ENCODE data around the gene SLC38A10. TPM values are rescaled to one million over a fixed set of nuclear protein-coding genes. Genes with fewer than 3 reads are reported as not detected.

The SLC38A10 gene
- total RNA-seq, 1 donor from 2014 or later: 67.5 TPM

DNA sequence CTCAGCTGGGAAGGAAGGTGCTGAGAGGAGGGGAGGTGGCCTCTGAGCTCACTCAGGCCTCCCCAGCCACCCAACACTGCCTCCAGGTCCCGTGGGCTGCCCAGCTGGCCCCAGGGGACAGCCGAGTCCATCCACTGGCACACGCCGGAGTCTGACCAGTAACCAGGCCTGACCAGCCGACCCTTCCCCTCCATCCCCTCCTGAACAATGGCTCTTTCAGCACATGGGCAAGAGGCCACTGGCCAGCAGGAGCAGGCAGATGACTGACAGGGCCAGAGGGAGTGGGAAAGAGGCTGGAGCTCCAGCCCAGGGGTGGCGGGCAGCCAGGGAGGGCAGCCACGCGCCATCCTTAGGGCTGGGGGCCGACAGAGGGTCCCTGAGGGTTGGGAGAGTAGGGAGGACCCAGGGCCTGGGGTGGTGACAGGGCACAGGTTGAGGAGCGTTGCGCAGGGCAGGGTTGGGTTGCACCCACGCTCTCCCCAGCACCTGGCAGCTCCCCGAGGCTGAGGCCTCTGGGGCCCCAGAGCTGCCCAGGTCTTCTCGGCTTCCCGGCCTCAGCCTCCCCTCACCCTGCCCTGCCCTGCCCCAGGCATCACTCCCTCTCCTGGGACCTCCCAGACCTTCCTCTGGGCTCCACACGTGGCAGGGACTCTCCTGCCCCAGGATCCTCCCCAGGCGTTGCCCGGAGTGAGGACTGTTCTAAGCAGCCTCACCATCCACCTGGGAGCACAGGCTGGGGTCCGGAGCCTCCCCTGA, 20.2 kb upstream of the SLC38A10 start:
- no peak overlapping the region for H3K27ac ChIP-seq
- H3K27me3 ChIP-seq: no peaks in the 10 kb centered on the region
- H3K36me3 ChIP-seq: no peaks in the 10 kb centered on the region
- H3K4me3 ChIP-seq: no peak overlapping the region
- intact Hi-C loops (cut with DNase I): no loop called here
- no peak for TF ChIP-seq POLR2A (IDR thresholded peaks at IDR 0.05)
- TF ChIP-seq POLR2AphosphoS5 (IDR thresholded peaks at IDR 0.05; ENCODE audit: insufficient read depth in 1 of 2, low read depth in 1 of 2): no peak
- TF ChIP-seq, protein P1, sequence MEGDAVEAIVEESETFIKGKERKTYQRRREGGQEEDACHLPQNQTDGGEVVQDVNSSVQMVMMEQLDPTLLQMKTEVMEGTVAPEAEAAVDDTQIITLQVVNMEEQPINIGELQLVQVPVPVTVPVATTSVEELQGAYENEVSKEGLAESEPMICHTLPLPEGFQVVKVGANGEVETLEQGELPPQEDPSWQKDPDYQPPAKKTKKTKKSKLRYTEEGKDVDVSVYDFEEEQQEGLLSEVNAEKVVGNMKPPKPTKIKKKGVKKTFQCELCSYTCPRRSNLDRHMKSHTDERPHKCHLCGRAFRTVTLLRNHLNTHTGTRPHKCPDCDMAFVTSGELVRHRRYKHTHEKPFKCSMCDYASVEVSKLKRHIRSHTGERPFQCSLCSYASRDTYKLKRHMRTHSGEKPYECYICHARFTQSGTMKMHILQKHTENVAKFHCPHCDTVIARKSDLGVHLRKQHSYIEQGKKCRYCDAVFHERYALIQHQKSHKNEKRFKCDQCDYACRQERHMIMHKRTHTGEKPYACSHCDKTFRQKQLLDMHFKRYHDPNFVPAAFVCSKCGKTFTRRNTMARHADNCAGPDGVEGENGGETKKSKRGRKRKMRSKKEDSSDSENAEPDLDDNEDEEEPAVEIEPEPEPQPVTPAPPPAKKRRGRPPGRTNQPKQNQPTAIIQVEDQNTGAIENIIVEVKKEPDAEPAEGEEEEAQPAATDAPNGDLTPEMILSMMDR (IDR thresholded peaks at IDR 0.05): no peak
- no peaks in the 10 kb centered on the region for H3K9me3 ChIP-seq
- DNase-seq (ENCODE audit: extremely low spot score in 2 of 2): no peak
- no peaks in the 10 kb centered on the region for H3K4me1 ChIP-seq

DNA sequence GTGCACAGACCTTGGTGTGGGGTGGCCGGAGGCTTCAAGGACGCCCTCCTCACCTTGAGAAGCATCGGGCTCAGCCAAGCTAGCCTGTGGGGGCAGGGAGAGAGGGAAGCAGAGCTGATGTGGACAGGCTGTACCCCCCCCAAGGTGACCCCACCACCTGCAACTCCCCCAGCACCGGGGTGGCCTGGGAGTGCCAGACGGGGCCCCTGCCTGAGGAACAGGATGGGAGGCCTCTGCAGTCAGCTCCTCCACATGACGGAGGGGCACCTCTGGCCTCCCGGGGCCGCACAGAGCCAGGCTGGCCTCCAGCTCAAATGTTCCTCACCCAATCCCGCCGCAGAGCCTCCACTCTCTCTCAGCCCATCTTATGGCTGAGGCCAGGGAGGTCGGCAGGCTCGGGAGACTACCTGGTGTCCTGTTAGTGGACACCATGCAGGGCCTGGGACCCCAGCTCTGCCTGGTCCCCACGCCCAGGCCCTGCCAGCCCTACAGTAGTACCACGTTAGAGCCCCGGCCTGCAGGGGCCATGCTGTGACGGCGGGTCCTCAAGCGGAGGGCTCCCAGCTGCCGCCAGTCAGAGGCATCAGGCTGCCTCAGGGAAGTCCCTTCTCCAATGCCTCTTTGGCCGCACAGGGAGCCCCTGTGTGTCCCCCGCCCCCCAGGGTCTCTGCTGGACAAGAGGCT, 19.4 kb upstream of the SLC38A10 start:
- DNase-seq (ENCODE audit: extremely low spot score in 2 of 2): no peak
- intact Hi-C loops (cut with DNase I): no loop called here
- Histone ChIP-seq H3K36me3 (no peaks in the 10 kb centered on the region), H3K27me3 (no peaks in the 10 kb centered on the region), H3K9me3 (no peaks in the 10 kb centered on the region), H3K4me1 (peaks cover 8% of the 10 kb centered on the region), H3K4me3 (no peak overlapping the region), H3K27ac (no peak overlapping the region)
- TF ChIP-seq, protein P1 (IDR thresholded peaks at IDR 0.05): no peak
- TF ChIP-seq POLR2AphosphoS5 (IDR thresholded peaks at IDR 0.05; ENCODE audit: insufficient read depth in 1 of 2, low read depth in 1 of 2): no peak
- no peak for TF ChIP-seq POLR2A (IDR thresholded peaks at IDR 0.05)

DNA sequence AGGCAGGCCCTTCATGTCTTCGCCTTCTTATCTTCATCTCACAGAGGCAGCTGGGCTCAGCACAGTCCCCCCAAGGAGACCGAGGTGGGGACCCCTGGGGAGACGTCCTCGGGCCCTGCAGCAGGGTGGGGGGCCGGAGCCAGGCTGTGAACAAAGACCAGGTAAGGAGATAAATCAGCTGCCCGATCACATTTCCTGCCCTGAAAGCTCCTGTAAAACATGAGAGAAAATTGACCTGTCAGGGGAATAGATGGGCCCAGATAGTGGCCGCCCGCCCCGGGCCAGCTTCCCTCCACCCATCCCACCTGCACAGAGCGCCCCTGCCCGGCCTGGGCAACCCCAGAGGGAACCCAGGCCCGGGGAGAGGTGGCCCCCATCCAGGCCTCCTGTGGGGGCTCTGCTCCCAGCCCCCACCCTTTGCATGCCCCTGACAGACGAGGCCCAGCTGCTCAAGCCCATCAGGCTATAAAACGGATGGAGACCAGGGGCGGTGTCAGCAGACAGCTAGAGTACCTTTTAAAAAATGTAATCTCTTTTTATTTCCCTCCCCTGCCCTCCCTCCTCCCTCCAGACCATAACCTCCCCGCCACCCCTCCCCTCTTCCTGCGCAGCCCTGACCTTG, 18.8 kb upstream of the SLC38A10 start:
- intact Hi-C loops (cut with DNase I): no loop called here
- Histone ChIP-seq H3K4me3 (no peak overlapping the region), H3K36me3 (no peaks in the 10 kb centered on the region), H3K27me3 (no peaks in the 10 kb centered on the region), H3K4me1 (peaks cover 14% of the 10 kb centered on the region), H3K9me3 (no peaks in the 10 kb centered on the region), H3K27ac (no peak overlapping the region)
- TF ChIP-seq, protein P1 (IDR thresholded peaks at IDR 0.05): no peak
- TF ChIP-seq POLR2A (IDR thresholded peaks at IDR 0.05): no peak
- TF ChIP-seq POLR2AphosphoS5 (IDR thresholded peaks at IDR 0.05; ENCODE audit: insufficient read depth in 1 of 2, low read depth in 1 of 2): no peak
- no peak for DNase-seq (ENCODE audit: extremely low spot score in 2 of 2)

- no peak for TF ChIP-seq POLR2AphosphoS5 (IDR thresholded peaks at IDR 0.05; ENCODE audit: insufficient read depth in 1 of 2, low read depth in 1 of 2)
- TF ChIP-seq, protein P1 (IDR thresholded peaks at IDR 0.05): no peak
- TF ChIP-seq POLR2A (IDR thresholded peaks at IDR 0.05): no peak
- Histone ChIP-seq H3K4me1 (peaks cover 21% of the 10 kb centered on the region), H3K27ac (no peak overlapping the region), H3K27me3 (no peaks in the 10 kb centered on the region), H3K4me3 (no peak overlapping the region), H3K36me3 (no peaks in the 10 kb centered on the region), H3K9me3 (no peaks in the 10 kb centered on the region)
- intact Hi-C loops (cut with DNase I): no loop called here
- no peak for DNase-seq (ENCODE audit: extremely low spot score in 2 of 2)
Measured at GRCh38 chr17:81312624-81313325, 17.7 kb upstream of the SLC38A10 start.
